Measurements from ENCODE around the gene CXorf38.

CXorf38 gene
- total RNA-seq, result 68.8 to 92.6 reads per million in 2 donors

GRCh38 chrX:40647307-40648197 is at the start of gene CXorf38:
Gene CXorf38 (minus strand): TSS chrX:40647561. CDS start chrX:40647520, 41 bp downstream.
- DNase-seq, result peak; percentile 97

- no peak for DNase-seq
Observed at GRCh38 chrX:40694802-40695201, 47.4 kb upstream of the CXorf38 start.

GRCh38 chrX:40688929-40689328 is 41.6 kb upstream of the CXorf38 start:
- no peak for DNase-seq

GRCh38 chrX:40687169-40687568 is 39.8 kb upstream of the CXorf38 start:
- DNase-seq, result no peak

- no peak for DNase-seq
Observed at GRCh38 chrX:40685362-40685918, 38.1 kb upstream of the CXorf38 start.

- DNase-seq, result no peak
Observed at GRCh38 chrX:40684092-40684491, 36.7 kb upstream of the CXorf38 start.

- no peak for DNase-seq
Observed at GRCh38 chrX:40683245-40683644, 35.9 kb upstream of the CXorf38 start.

GRCh38 chrX:40671126-40671525 is 23.8 kb upstream of the CXorf38 start:
- DNase-seq, result no peak

- no peak for DNase-seq
Observed at GRCh38 chrX:40663880-40664630, 16.7 kb upstream of the CXorf38 start.

GRCh38 chrX:40663078-40663740 is 15.8 kb upstream of the CXorf38 start:
- no peak for DNase-seq

- DNase-seq, result no peak
Observed at GRCh38 chrX:40661489-40661888, 14.1 kb upstream of the CXorf38 start.

GRCh38 chrX:40660381-40660780 is 13.0 kb upstream of the CXorf38 start:
- no peak for DNase-seq

- DNase-seq, result no peak
Observed at GRCh38 chrX:40653535-40653934, 6.2 kb upstream of the CXorf38 start.

GRCh38 chrX:40652664-40653063 is 5.3 kb upstream of the CXorf38 start:
- no peak for DNase-seq

GRCh38 chrX:40651620-40652223 is 4.4 kb upstream of the CXorf38 start:
- peak; percentile 77 for DNase-seq

GRCh38 chrX:40646489-40647306 is 663 bp downstream of the CXorf38 start:
- DNase-seq, result peak; percentile 25

- peak; percentile 34 for DNase-seq
Observed at GRCh38 chrX:40644821-40645358, 2.5 kb downstream of the CXorf38 start.

- no peak for DNase-seq
Observed at GRCh38 chrX:40644176-40644575, 3.2 kb downstream of the CXorf38 start.

- no peak for DNase-seq
Observed at GRCh38 chrX:40637687-40638086, 9.7 kb downstream of the CXorf38 start.

GRCh38 chrX:40632199-40632598 is 15.2 kb downstream of the CXorf38 start:
- DNase-seq, result no peak

GRCh38 chrX:40628506-40628905 is 18.9 kb downstream of the CXorf38 start:
- no peak for DNase-seq

Data from T-helper 9 cell (primary cell).